Measurements from ENCODE around the gene ALDH3B1. TPM values are rescaled to one million over a fixed set of nuclear protein-coding genes. Genes with fewer than 3 reads are reported as not detected.
A peak's percentile ranks its signal among the peaks of the same experiment; 100 is the strongest.
"Not testable (repeated sequence)": the region's sequence is repeated elsewhere in the genome, so short reads cannot be mapped to it uniquely, and the experiment has no call there.

The ALDH3B1 gene
- polyA plus RNA-seq, 3 donors = 79.8 to 89.1 (median 86.7) TPM

GRCh38 chr11:67990546-67991346 lies 19.4 kb upstream of the ALDH3B1 start:
- H3K4me3 Mint-ChIP-seq; intact Hi-C loops (cut with micrococcal nuclease); H3K4me1 ChIP-seq (ENCODE audit: control insufficient read depth in 1 of 2, insufficient read depth in 2 of 2, low read length in 2 of 2); H3K9ac ChIP-seq (ENCODE audit: insufficient read depth, low read length, poor library complexity, severe bottlenecking); H3K27me3 Mint-ChIP-seq (ENCODE audit: low read depth in 3 of 3); H3K27me3 ChIP-seq (ENCODE audit: control insufficient read depth in 2 of 2, insufficient read depth in 2 of 2, low read length in 2 of 2); H3K27ac ChIP-seq (ENCODE audit: low read depth in 1 of 2, low read length in 2 of 2); H3K79me2 ChIP-seq (ENCODE audit: insufficient read depth, low read length); H3K9me3 Mint-ChIP-seq; H3K4me2 ChIP-seq (replicated peaks; ENCODE audit: extremely low read depth, low read length, poor library complexity, severe bottlenecking); H2AFZ ChIP-seq (ENCODE audit: insufficient read depth, low read depth, low read length, poor library complexity, severe bottlenecking); H3K9me3 ChIP-seq (replicated peaks in 1 of 2; ENCODE audit: control insufficient read depth in 1 of 2, insufficient read depth in 1 of 2, low read length in 2 of 2); H3K4me3 ChIP-seq (replicated peaks in 1 of 3; ENCODE audit: low read depth in 2 of 3, low read length in 3 of 3): not testable (repeated sequence)
- Histone ChIP-seq H4K20me1 (ENCODE audit: insufficient read depth, low read length) (peaks cover 33% of the 10 kb centered on the region), H3K36me3 (replicated peaks in 1 of 2; ENCODE audit: control insufficient read depth in 1 of 2, insufficient read depth in 2 of 2, low read length in 2 of 2) (peaks cover 14 to 27% of the 10 kb centered on the region in 2 donors)
- Mint-ChIP-seq H3K4me1 (peaks cover 15% of the 10 kb centered on the region), H3K27ac (peak overlapping the region in 2 of 7 donors; percentile 60 to 73), H3K36me3 (peaks cover 26 to 35% of the 10 kb centered on the region in 2 donors)
- peak in 2 of 3 donors; percentile 22 to 46 for DNase-seq
- 57% methylated on average over 31 of the region's 58 CpGs for WGBS (ENCODE audit: insufficient coverage)

DNA sequence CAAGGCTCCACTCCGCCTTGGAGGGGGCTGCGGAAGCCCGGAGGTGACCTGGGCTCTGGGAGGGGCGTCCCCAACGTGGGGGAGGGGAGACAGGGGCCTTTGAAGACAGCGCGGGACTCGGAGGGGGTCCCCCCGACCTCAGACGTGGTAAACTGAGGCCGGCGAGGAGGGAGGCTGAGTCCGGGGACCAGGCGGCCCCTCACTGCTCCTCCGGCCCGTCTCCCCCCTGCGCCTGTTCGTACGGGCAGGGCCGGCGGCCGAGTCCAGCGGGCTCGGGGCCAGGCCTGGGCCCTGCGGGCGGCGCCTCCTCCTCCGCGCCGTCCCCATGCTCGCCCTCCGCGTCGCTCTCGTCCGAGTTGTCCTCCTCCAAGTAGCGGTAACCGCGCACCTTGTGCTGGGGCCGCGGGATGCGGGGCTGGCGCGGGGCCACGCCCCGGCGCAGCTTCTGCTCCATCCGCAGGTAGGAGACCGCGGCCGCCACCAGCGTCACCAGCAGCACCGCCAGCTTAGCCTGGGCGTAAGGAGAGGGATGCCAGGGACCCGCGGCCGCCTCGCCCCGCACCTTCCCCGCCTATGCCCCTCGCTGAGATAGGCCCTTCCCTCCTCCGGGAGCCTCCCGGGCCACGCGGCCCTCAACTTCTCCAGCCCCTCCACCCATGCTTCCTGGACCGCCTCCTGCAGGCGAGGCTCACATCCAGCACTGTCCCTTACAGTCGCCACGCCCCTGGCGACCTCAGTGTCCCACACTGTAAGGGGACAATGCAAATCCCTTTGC lies 18.6 kb upstream of the ALDH3B1 start:
- WGBS (ENCODE audit: insufficient coverage) = 50% methylated on average over 2 of the region's 70 CpGs
- H2AFZ ChIP-seq (ENCODE audit: insufficient read depth, low read depth, low read length, poor library complexity, severe bottlenecking) = not testable (repeated sequence)
- peak overlapping the region in 1 of 2 donors; percentile 60 for H3K4me3 Mint-ChIP-seq

More for the DNA sequence above, 18.6 kb upstream of the ALDH3B1 start:
- H3K9me3 Mint-ChIP-seq; H3K9ac ChIP-seq (ENCODE audit: insufficient read depth, low read length, poor library complexity, severe bottlenecking); DNase-seq; H3K79me2 ChIP-seq (ENCODE audit: insufficient read depth, low read length); H3K4me3 ChIP-seq (replicated peaks in 1 of 3; ENCODE audit: low read depth in 2 of 3, low read length in 3 of 3); H3K9me3 ChIP-seq (replicated peaks in 1 of 2; ENCODE audit: control insufficient read depth in 1 of 2, insufficient read depth in 1 of 2, low read length in 2 of 2); H3K4me1 ChIP-seq (ENCODE audit: control insufficient read depth in 1 of 2, insufficient read depth in 2 of 2, low read length in 2 of 2); H3K4me2 ChIP-seq (replicated peaks; ENCODE audit: extremely low read depth, low read length, poor library complexity, severe bottlenecking); H3K27ac Mint-ChIP-seq; H3K27ac ChIP-seq (ENCODE audit: low read depth in 1 of 2, low read length in 2 of 2); H3K27me3 Mint-ChIP-seq (ENCODE audit: low read depth in 3 of 3); intact Hi-C loops (cut with micrococcal nuclease); H3K27me3 ChIP-seq (ENCODE audit: control insufficient read depth in 2 of 2, insufficient read depth in 2 of 2, low read length in 2 of 2): not testable (repeated sequence)
- H3K36me3 Mint-ChIP-seq = peaks cover 28 to 41% of the 10 kb centered on the region in 2 donors
- peaks cover 21 to 35% of the 10 kb centered on the region in 2 donors for H3K36me3 ChIP-seq (replicated peaks in 1 of 2; ENCODE audit: control insufficient read depth in 1 of 2, insufficient read depth in 2 of 2, low read length in 2 of 2)
- H3K4me1 Mint-ChIP-seq = peaks cover 19% of the 10 kb centered on the region
- H4K20me1 ChIP-seq (ENCODE audit: insufficient read depth, low read length) = peaks cover 41% of the 10 kb centered on the region

Data from CD14-positive monocyte (primary cell).